NCI-H128 (cell line): Measurements from ENCODE around the gene NDUFS8.

Experiments
- DNase-seq: peaks from one replicate; lab custom pipeline; 2025; ENCODE audit not compliant: unreplicated experiment; lab: John Stamatoyannopoulos, UW

The NDUFS8 gene

GRCh38 chr11:68076371-68077042 lies 46.0 kb downstream of the NDUFS8 start:
- no peak for DNase-seq

GRCh38 chr11:68077617-68078582 lies 47.4 kb downstream of the NDUFS8 start:
- DNase-seq = no peak

DNA sequence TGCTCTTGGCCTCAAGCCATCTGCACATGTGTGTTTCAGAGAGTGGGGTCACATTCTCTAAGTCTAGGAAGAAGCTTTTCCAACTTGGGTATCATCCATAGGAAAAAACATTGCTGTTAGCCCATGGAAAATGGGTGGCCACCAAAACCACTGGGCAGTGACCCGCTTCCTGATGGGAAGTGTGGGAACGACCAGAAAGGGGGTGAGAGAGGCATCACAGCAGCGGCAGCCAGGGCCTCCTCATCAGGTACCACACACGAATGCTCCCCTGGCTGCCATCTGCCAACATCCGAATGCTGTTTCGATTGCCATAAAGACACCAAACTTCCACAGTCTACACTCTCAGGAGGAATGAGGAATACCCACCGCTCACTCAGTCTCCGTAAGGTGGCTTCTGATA lies 50.4 kb downstream of the NDUFS8 start:
- DNase-seq = no peak

- no peak for DNase-seq
Observed at GRCh38 chr11:68081691-68082090, 51.2 kb downstream of the NDUFS8 start.

GRCh38 chr11:68082481-68082880 lies 52.0 kb downstream of the NDUFS8 start:
- DNase-seq = no peak

DNA sequence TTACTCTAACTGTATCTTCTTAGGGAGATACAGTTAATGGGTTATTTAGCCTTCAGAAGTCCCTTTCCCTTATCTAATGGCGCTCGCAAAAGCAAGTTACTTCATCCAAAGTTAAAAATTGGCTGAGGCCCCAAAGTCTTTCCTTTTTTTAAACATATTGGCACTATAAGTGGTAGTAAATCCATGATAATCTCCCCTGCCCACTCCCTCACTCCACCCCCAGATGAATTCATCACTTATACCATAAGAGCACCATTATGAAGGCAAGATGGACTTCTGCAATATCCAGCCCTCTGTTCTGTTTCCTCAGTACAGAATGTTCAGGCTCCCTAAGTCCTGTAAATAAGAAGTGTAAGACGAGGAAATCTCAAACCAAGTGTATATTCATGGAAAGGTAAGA lies 53.0 kb downstream of the NDUFS8 start:
- DNase-seq = no peak
